Hematopoietic multipotent progenitor cell treated with erythropoietin and hydrocortisone succinate and interleukin-3 and kit ligand, for 8 days (in vitro differentiated cells): ENCODE data around the gene TAF8.

Source experiments
- DNase-seq: peaks from one replicate; pipeline ENCODE4 v3.0.0-alpha.2; 2015

The TAF8 gene

DNA sequence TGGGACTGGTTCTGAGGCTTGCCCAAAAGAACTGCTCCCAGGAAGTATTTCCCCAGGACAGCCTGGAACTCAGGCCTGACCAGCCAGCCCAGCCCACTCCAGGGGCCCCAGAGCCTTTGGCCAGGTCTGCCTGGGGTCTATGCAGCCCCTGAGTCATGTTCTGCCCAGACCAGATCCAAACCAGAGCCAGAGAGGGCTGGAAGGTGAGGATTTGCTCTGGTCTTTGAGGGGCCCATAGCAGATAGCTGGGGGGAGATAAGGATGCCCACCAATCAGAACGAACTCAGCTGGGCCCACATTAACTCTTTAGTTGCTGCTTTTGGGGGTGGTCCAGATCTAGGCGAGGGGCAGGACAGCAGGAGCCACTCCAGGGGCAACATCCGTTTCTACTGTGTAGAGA is 75.3 kb downstream of the TAF8 start:
- DNase-seq: no peak

DNA sequence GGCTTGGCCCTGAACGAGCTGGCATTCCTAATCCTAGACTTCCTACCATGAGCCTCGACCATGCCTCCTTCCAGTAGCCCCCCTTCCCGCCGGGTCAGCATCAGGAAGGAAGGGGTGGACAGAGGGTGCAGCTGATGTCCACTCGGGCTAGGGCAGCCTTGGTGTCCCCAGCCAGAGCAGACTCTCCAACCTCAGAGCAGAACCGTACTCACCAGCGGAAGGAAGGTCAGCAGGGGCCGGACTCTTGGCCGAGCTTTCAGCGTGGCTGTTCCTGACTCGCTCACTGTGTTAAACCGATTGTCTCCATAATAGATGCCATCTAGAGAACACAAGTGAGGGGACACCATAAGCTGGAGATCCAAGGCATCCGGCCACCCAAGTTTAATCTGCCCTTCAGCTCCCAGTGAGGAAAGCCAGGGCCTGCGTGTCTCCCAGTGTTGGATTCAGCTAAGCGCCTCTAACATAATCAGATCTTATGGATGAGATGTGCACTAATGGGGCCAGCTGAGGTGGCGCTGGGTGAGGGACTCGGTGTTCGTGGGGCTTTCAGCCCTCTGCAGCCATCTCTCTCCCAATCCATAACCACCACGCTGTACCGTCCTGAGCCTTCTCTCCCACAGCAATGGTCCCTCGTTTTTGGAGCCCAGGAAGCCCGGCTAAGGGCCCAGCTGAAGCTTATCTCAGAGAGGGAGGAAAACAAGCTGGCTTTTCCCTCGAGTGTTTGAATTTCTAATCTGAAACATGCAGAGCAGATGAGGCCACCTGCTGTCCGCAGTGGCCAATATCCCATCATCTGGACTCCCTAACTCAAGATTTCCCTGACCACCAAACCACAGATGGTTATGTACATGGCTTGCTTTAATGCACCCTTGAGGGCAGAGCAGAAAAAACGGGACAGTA is 78.4 kb downstream of the TAF8 start:
- DNase-seq: no peak

DNA sequence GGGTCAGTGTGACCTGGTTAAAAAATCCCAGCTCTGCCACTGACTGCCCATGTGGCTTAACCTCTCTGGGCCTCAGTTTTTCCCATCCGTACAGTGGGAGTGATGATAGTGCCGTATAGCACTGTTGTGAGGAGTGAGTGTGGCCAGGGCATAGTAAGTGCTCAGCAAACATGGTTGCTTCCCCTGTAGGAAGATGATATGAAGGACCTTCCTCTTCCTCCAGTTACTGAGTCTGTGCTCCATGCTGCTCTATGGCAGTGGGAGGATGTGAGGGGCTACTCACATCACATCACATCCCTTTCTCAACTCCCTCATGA is 79.0 kb downstream of the TAF8 start:
- no peak for DNase-seq

DNA sequence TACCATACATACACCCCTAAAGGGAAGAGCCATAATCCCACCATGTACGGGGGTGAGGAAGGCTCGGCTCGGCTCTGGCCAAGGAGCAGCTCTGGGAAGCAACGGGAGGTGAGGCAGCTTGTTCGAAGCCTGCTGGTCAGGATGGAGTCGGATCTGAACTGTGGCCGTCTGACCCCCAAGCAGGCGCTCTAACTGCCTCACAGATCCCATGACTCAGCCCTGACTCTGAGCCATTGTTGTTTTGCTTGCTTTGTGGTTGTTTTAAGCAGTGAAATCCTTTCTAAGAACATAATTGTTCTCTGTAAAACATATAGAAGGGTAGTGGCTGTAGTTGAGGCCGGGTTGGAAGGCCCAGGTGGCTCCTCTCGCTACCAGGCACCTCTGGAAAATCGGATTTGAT is 81.2 kb downstream of the TAF8 start:
- DNase-seq: no peak

DNA sequence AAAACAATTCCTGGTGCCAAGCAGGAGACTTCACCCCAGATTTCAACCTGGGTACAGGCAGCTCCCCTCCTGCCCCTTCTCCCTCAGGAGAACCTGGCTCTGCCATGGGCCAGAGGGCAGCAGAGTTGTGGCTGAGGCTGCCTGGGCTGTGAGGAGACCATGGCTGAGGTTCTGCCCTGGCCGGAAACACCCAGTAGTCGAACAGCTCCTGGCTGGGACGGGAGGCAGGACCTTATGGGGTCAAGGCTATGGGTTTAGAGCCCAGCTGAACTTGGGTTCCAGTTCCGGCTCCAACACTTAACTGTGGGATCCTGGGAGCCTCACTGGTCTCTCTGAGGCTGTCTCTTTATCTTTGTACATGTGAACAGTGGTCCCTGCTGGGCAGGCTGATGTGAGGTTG is 83.6 kb downstream of the TAF8 start:
- no peak for DNase-seq

DNA sequence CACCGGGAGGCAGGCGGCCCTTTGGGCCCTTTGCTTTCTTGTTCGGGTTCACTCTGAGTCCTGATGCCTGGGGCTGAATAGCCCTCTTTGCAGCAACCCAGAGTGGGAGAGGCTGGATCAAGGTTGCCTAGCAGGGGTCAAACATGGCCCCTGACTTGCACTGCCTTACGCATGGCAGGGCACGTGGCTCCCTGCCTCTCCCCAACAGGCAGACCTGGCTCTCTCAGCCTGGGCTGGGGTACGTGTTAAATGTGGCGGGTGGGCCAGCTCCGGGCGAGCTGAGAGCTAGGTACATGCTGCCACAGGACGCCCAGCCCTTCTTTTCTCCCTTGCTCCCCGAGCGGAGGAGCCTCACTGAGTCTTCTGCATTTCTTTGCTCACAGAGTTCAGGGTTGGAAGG is 84.8 kb downstream of the TAF8 start:
- no peak for DNase-seq

DNA sequence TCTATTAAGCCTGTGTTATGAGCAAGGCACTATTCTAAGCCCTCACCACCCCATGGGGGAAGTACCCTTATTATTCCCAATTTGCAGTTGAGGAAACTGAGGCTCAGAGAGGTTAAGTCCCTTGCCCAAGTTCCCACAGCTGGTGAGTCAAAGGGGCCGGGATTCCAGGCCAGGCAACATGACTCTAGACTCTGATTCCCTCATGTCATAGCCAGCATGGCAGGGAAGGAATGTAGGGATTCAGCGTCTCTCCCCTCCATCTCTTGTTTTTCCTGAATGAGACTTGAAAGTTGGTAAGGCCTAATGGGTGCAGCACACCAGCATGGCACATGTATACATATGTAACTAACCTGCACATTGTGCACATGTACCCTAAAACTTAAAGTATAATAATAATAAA is 85.4 kb downstream of the TAF8 start:
- no peak for DNase-seq

DNA sequence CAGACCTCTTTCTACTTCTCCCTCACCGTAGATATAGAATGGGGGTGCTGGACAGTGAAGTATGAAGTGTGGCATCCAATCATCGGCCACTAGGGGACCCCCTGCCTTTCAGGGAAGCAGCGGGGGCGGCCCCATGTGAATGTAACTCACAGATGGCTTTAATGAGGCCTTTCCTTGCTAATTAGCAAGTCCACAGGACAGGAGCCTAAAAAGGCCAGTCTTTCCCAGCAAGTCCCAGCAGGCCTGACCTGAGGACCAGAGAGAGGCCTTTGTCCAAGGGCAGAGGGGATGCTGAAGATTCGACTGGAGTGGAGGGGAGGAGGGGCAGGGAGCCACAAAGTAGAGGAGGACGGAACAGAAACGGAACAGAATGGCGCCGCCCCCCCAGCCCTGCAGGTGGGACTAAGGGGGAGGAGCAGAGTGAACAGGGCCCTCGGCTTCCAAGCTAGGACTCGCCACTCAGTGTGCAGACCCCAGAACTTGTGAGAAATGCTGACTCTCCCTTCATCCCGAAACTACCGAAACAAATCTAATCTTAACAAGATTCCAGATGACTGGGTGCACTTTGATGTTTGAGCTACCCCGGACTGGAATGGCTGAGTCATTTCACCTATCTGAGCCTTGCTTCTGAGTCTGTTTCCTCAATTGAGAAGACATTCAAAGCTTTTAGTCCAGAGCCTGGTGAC is 86.3 kb downstream of the TAF8 start:
- peak; percentile 64 for DNase-seq
